Measurements from ENCODE around the gene ASPSCR1. TPM values are rescaled to one million over a fixed set of nuclear protein-coding genes. Genes with fewer than 3 reads are reported as not detected.

ASPSCR1 gene
- total and polyA plus RNA-seq, 2 of the 8 experiments (the other 6 are each of a cell fraction or from before 2014, with no cell fraction given), result 33.3 to 43.7 TPM

DNA sequence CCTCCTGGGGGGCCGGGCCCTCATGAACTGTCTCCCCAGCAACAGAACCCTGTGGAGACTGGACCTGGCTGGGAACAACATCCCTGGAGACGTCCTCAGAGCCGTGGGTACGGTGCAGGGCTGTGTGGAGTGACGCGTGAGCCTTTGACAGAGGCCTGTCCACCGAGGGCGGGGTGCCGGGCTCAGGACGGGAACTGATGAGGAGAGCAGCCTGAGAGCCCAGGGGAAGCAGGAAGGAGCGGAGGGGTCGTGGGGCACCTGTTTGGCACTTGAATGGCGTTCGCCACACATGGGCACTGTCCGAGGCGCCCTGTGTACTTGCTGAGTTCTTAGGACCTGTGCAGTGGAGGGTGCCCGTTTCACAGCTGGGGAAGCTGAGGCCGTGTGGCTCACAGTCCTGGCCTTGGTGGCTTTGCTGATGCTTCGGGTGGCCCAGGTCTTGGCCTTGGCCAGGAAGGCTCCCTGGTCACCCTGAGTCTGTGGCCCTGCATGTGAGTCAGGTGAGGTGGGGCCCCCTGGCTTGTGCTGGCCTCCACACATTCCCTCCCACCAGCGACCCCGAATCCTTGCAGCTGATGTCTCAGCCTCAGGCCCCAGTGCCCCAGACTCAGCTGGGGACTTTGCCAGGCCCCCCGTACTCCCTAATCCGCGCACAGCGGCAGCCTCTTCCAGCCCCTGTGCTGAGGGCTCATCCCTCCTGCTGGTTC is 48.1 kb downstream of the ASPSCR1 start (continued):
- TF ChIP-seq, protein P1, sequence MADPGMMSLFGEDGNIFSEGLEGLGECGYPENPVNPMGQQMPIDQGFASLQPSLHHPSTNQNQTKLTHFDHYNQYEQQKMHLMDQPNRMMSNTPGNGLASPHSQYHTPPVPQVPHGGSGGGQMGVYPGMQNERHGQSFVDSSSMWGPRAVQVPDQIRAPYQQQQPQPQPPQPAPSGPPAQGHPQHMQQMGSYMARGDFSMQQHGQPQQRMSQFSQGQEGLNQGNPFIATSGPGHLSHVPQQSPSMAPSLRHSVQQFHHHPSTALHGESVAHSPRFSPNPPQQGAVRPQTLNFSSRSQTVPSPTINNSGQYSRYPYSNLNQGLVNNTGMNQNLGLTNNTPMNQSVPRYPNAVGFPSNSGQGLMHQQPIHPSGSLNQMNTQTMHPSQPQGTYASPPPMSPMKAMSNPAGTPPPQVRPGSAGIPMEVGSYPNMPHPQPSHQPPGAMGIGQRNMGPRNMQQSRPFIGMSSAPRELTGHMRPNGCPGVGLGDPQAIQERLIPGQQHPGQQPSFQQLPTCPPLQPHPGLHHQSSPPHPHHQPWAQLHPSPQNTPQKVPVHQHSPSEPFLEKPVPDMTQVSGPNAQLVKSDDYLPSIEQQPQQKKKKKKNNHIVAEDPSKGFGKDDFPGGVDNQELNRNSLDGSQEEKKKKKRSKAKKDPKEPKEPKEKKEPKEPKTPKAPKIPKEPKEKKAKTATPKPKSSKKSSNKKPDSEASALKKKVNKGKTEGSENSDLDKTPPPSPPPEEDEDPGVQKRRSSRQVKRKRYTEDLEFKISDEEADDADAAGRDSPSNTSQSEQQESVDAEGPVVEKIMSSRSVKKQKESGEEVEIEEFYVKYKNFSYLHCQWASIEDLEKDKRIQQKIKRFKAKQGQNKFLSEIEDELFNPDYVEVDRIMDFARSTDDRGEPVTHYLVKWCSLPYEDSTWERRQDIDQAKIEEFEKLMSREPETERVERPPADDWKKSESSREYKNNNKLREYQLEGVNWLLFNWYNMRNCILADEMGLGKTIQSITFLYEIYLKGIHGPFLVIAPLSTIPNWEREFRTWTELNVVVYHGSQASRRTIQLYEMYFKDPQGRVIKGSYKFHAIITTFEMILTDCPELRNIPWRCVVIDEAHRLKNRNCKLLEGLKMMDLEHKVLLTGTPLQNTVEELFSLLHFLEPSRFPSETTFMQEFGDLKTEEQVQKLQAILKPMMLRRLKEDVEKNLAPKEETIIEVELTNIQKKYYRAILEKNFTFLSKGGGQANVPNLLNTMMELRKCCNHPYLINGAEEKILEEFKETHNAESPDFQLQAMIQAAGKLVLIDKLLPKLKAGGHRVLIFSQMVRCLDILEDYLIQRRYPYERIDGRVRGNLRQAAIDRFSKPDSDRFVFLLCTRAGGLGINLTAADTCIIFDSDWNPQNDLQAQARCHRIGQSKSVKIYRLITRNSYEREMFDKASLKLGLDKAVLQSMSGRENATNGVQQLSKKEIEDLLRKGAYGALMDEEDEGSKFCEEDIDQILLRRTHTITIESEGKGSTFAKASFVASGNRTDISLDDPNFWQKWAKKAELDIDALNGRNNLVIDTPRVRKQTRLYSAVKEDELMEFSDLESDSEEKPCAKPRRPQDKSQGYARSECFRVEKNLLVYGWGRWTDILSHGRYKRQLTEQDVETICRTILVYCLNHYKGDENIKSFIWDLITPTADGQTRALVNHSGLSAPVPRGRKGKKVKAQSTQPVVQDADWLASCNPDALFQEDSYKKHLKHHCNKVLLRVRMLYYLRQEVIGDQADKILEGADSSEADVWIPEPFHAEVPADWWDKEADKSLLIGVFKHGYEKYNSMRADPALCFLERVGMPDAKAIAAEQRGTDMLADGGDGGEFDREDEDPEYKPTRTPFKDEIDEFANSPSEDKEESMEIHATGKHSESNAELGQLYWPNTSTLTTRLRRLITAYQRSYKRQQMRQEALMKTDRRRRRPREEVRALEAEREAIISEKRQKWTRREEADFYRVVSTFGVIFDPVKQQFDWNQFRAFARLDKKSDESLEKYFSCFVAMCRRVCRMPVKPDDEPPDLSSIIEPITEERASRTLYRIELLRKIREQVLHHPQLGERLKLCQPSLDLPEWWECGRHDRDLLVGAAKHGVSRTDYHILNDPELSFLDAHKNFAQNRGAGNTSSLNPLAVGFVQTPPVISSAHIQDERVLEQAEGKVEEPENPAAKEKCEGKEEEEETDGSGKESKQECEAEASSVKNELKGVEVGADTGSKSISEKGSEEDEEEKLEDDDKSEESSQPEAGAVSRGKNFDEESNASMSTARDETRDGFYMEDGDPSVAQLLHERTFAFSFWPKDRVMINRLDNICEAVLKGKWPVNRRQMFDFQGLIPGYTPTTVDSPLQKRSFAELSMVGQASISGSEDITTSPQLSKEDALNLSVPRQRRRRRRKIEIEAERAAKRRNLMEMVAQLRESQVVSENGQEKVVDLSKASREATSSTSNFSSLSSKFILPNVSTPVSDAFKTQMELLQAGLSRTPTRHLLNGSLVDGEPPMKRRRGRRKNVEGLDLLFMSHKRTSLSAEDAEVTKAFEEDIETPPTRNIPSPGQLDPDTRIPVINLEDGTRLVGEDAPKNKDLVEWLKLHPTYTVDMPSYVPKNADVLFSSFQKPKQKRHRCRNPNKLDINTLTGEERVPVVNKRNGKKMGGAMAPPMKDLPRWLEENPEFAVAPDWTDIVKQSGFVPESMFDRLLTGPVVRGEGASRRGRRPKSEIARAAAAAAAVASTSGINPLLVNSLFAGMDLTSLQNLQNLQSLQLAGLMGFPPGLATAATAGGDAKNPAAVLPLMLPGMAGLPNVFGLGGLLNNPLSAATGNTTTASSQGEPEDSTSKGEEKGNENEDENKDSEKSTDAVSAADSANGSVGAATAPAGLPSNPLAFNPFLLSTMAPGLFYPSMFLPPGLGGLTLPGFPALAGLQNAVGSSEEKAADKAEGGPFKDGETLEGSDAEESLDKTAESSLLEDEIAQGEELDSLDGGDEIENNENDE (IDR thresholded peaks at IDR 0.05; ENCODE audit: insufficient replicate concordance, low read length), result no peak
- no peak for TF ChIP-seq FOSL1 (IDR thresholded peaks at IDR 0.05; ENCODE audit: insufficient read depth, low read depth, low read length)
- no peak for TF ChIP-seq SP1 (IDR thresholded peaks at IDR 0.05; ENCODE audit: low read depth, low read length)
- no peak for TF ChIP-seq CTBP2 (IDR thresholded peaks at IDR 0.05; ENCODE audit: borderline replicate concordance, insufficient read depth, insufficient read length, low read length)
- TF ChIP-seq MAX (IDR thresholded peaks at IDR 0.05), result no peak
- no peak for TF ChIP-seq EP300 (IDR thresholded peaks at IDR 0.05; ENCODE audit: borderline replicate concordance in 1 of 2, low read depth in 2 of 2, low read length in 2 of 2)
- TF ChIP-seq SRF (IDR thresholded peaks at IDR 0.05; ENCODE audit: low read depth, low read length), result no peak
- TF ChIP-seq, protein P2, sequence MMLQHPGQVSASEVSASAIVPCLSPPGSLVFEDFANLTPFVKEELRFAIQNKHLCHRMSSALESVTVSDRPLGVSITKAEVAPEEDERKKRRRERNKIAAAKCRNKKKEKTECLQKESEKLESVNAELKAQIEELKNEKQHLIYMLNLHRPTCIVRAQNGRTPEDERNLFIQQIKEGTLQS (IDR thresholded peaks at IDR 0.05; ENCODE audit: insufficient read depth, low read depth, low read length), result no peak
- TF ChIP-seq TBP (IDR thresholded peaks at IDR 0.05; ENCODE audit: low read depth, low read length), result no peak
